ENCODE measurements around the gene NOPCHAP1. TPM values are rescaled to one million over a fixed set of nuclear protein-coding genes. Genes with fewer than 3 reads are reported as not detected.

Gene NOPCHAP1
- total and polyA plus RNA-seq, 2 experiments from 2014 or later = 1.2 to 20.3 TPM

GRCh38 chr12:104960464-104960863, 25.7 kb upstream of the NOPCHAP1 start:
- Histone ChIP-seq H3K9me3 (ENCODE audit: low read depth) (no peaks in the 10 kb centered on the region), H3K4me1 (ENCODE audit: insufficient read depth) (peaks cover 22% of the 10 kb centered on the region), H3K4me3 (no peak overlapping the region), H3K79me2 (ENCODE audit: insufficient read depth) (no peaks in the 10 kb centered on the region; the same call in 1 of the 2 replicates), H3K36me3 (ENCODE audit: low read depth) (no peaks in the 10 kb centered on the region), H3K9me2 (ENCODE audit: insufficient read depth) (no peaks in the 10 kb centered on the region), H3K27ac (no peak overlapping the region), H3K9ac (no peak overlapping the region), H3K27me3 (replicated peaks; ENCODE audit: insufficient read depth) (0 out of 2 replicates have a peak, but pooled peaks cover 6% of the 10 kb centered on the region), H2AFZ (no peak overlapping the region), H3F3A (ENCODE audit: insufficient read depth) (peaks cover 24% of the 10 kb centered on the region), H4K20me1 (ENCODE audit: insufficient read depth) (no peaks in the 10 kb centered on the region), H3K4me2 (ENCODE audit: unreplicated experiment) (no peak overlapping the region)
- TF ChIP-seq EZH2 (IDR thresholded peaks at IDR 0.05; ENCODE audit: insufficient read depth, poor library complexity, severe bottlenecking) = no peak
- no peak for TF ChIP-seq EZH2phosphoT487 (IDR thresholded peaks at IDR 0.05; ENCODE audit: insufficient read depth, low read depth)
- DNase-seq = no peak
- in situ Hi-C loops (cut with MboI) = no loop called here
- 87 to 91% methylated on average over 4 of the region's 4 CpGs for WGBS, 2 experiments (ENCODE audit: low coverage in 1 of 2, low lambda C conversion rate in 2 of 2, missing lambda C conversion rate in 2 of 2)

- Histone ChIP-seq H3K9me2 (ENCODE audit: insufficient read depth) (no peaks in the 10 kb centered on the region), H3K36me3 (ENCODE audit: low read depth) (no peaks in the 10 kb centered on the region), H3K27ac (no peak overlapping the region), H4K20me1 (ENCODE audit: insufficient read depth) (no peaks in the 10 kb centered on the region), H3K4me1 (ENCODE audit: insufficient read depth) (peaks cover 15% of the 10 kb centered on the region), H3K9me3 (ENCODE audit: low read depth) (no peaks in the 10 kb centered on the region), H3K4me3 (no peak overlapping the region), H3K27me3 (replicated peaks; ENCODE audit: insufficient read depth) (0 out of 2 replicates have a peak, but pooled peaks cover 6% of the 10 kb centered on the region), H3K9ac (no peak overlapping the region), H2AFZ (no peak overlapping the region), H3F3A (ENCODE audit: insufficient read depth) (peaks cover 22% of the 10 kb centered on the region), H3K79me2 (ENCODE audit: insufficient read depth) (no peaks in the 10 kb centered on the region), H3K4me2 (ENCODE audit: unreplicated experiment) (no peak overlapping the region)
- no peak for TF ChIP-seq EZH2phosphoT487 (IDR thresholded peaks at IDR 0.05; ENCODE audit: insufficient read depth, low read depth)
- no peak for TF ChIP-seq EZH2 (IDR thresholded peaks at IDR 0.05; ENCODE audit: insufficient read depth, poor library complexity, severe bottlenecking)
- WGBS, 2 experiments (ENCODE audit: low coverage in 1 of 2, low lambda C conversion rate in 2 of 2, missing lambda C conversion rate in 2 of 2) = 57 to 59% methylated on average over 6 of the region's 6 CpGs
- in situ Hi-C loops (cut with MboI) = no loop called here
- no peak for DNase-seq
Measured at GRCh38 chr12:104963757-104964156, 22.4 kb upstream of the NOPCHAP1 start.

- WGBS, 2 experiments (ENCODE audit: low coverage in 1 of 2, low lambda C conversion rate in 2 of 2, missing lambda C conversion rate in 2 of 2) = 65 to 67% methylated on average over 8 of the region's 8 CpGs
- Histone ChIP-seq H3K4me3 (no peak overlapping the region), H3K4me2 (ENCODE audit: unreplicated experiment) (no peak overlapping the region), H3K9me3 (ENCODE audit: low read depth) (no peaks in the 10 kb centered on the region), H3K9me2 (ENCODE audit: insufficient read depth) (no peaks in the 10 kb centered on the region), H2AFZ (no peak overlapping the region), H3K4me1 (ENCODE audit: insufficient read depth) (peaks cover 9% of the 10 kb centered on the region), H3K36me3 (ENCODE audit: low read depth) (no peaks in the 10 kb centered on the region), H3K9ac (no peak overlapping the region), H3K27me3 (replicated peaks; ENCODE audit: insufficient read depth) (0 out of 2 replicates have a peak, but pooled peaks cover 6% of the 10 kb centered on the region), H4K20me1 (ENCODE audit: insufficient read depth) (no peaks in the 10 kb centered on the region), H3K27ac (no peak overlapping the region), H3K79me2 (ENCODE audit: insufficient read depth) (no peaks in the 10 kb centered on the region), H3F3A (ENCODE audit: insufficient read depth) (peaks cover 16% of the 10 kb centered on the region)
- in situ Hi-C loops (cut with MboI) = no loop called here
- DNase-seq = no peak
- TF ChIP-seq EZH2phosphoT487 (IDR thresholded peaks at IDR 0.05; ENCODE audit: insufficient read depth, low read depth) (no peak), EZH2 (IDR thresholded peaks at IDR 0.05; ENCODE audit: insufficient read depth, poor library complexity, severe bottlenecking) (no peak)
Measured at GRCh38 chr12:104964167-104964855, 21.8 kb upstream of the NOPCHAP1 start.

GRCh38 chr12:104964856-104965205, 21.3 kb upstream of the NOPCHAP1 start:
- no peak overlapping the region for H3K9ac ChIP-seq
- no peak for DNase-seq
- WGBS, 2 experiments (ENCODE audit: low coverage in 1 of 2, low lambda C conversion rate in 2 of 2, missing lambda C conversion rate in 2 of 2) = 88 to 89% methylated on average over 2 of the region's 2 CpGs
- 0 out of 2 replicates have a peak, but pooled peaks cover 6% of the 10 kb centered on the region for H3K27me3 ChIP-seq (replicated peaks; ENCODE audit: insufficient read depth)
- H3K36me3 ChIP-seq (ENCODE audit: low read depth) = no peaks in the 10 kb centered on the region
- in situ Hi-C loops (cut with MboI) = no loop called here
- H3K4me1 ChIP-seq (ENCODE audit: insufficient read depth) = peaks cover 4% of the 10 kb centered on the region
- H3K27ac ChIP-seq = no peak overlapping the region
- no peaks in the 10 kb centered on the region for H3K9me2 ChIP-seq (ENCODE audit: insufficient read depth)
- no peaks in the 10 kb centered on the region for H3K9me3 ChIP-seq (ENCODE audit: low read depth)
- H3K4me3 ChIP-seq = no peak overlapping the region
- no peak overlapping the region for H3K4me2 ChIP-seq (ENCODE audit: unreplicated experiment)
- H2AFZ ChIP-seq = no peak overlapping the region
- TF ChIP-seq EZH2 (IDR thresholded peaks at IDR 0.05; ENCODE audit: insufficient read depth, poor library complexity, severe bottlenecking) (no peak), EZH2phosphoT487 (IDR thresholded peaks at IDR 0.05; ENCODE audit: insufficient read depth, low read depth) (no peak)
- no peaks in the 10 kb centered on the region for H4K20me1 ChIP-seq (ENCODE audit: insufficient read depth)
- H3K79me2 ChIP-seq (ENCODE audit: insufficient read depth) = no peaks in the 10 kb centered on the region
- H3F3A ChIP-seq (ENCODE audit: insufficient read depth) = peaks cover 11% of the 10 kb centered on the region

Data from GM23248 (cell line).